Stomach (tissue), 9 donors: Measurements from ENCODE around the gene METAP1. TPM values are rescaled to one million over a fixed set of nuclear protein-coding genes. Genes with fewer than 3 reads are reported as not detected.
A peak's percentile ranks its signal among the peaks of the same experiment; 100 is the strongest.
"Not testable (repeated sequence)": the region's sequence is repeated elsewhere in the genome, so short reads cannot be mapped to it uniquely, and the experiment has no call there.

Source experiments
- DNase-seq, 2 donors: peaks; one replicate each; pipeline versions ENCODE4 v3.0.0 to v3.0.0-alpha.2; 2013 to 2019
- H3K27ac ChIP-seq, 5 donors: fragments of 200-600 bp in 4 of 5; sonication (generic) in 4 of 5; one replicate each; pipeline ENCODE4 v1.5.1; 2013 to 2019; ENCODE audit warnings: mild to moderate bottlenecking in 1 of 5, moderate library complexity in 1 of 5
- H3K27me3 ChIP-seq, 3 donors: fragments of 200-600 bp; sonication (generic); one replicate each; pipeline ENCODE4 v1.5.1; 2017 to 2019; ENCODE audit warnings: mixed run types in 1 of 3
- H3K36me3 ChIP-seq, 4 donors: fragments of 200-600 bp; sonication (generic); 1 replicate in 3 of 4; 2 replicates in 1 of 4; pipeline ENCODE4 v1.5.1; 2016 to 2019
- H3K4me1 ChIP-seq, 4 donors: fragments of 200-600 bp; sonication (generic); one replicate each; pipeline ENCODE4 v1.5.1; 2016 to 2019
- H3K4me3 ChIP-seq, 4 donors: fragments of 200-600 bp; sonication (generic) in 3 of 4; one replicate each; pipeline ENCODE4 v1.5.1; 2016 to 2019; ENCODE audit warnings: mild to moderate bottlenecking in 1 of 4
- H3K9me3 ChIP-seq, 4 donors: fragments of 200-600 bp; sonication (generic); one replicate each; pipeline ENCODE4 v1.5.1; 2016 to 2019
- CTCF ChIP-seq, 7 experiments: fragments of 450-650 bp in 4 of 7; fragments of 200-600 bp in 3 of 7; sonication (generic) in 3 of 7; IDR thresholded peaks; one replicate each; pipeline ENCODE4 v1.5.1; 2016 to 2019; ENCODE audit warnings: antibody characterized with exemption in 7 of 7, control low read depth in 2 of 7, mild to moderate bottlenecking in 1 of 7
- EP300 ChIP-seq: sonication (generic); formaldehyde crosslinking; IDR thresholded peaks from one replicate; pipeline ENCODE4 v1.6.1; 2017; ENCODE audit warnings: antibody characterized with exemption
- POLR2A ChIP-seq, 4 donors: fragments of 450-650 bp; IDR thresholded peaks; one replicate each; pipeline ENCODE4 v1.6.1; 2016; ENCODE audit warnings: antibody characterized with exemption in 4 of 4, control low read depth in 2 of 4, mild to moderate bottlenecking in 1 of 4, moderate library complexity in 1 of 4
- POLR2AphosphoS5 ChIP-seq, 3 donors: sonication (generic); formaldehyde crosslinking; IDR thresholded peaks; one replicate each; pipeline ENCODE4 v1.6.1; 2016; ENCODE audit warnings: antibody characterized with exemption in 3 of 3
- WGBS, 5 donors: extraction: QIAGEN DNeasy Blood & Tissue Kit in 3 of 5; methylation state at CpG; one replicate each; pipeline versions ENCODE4 v1.1.5 to v1.1.7; 2013 to 2018; 5-methylcytosine and 5-hydroxymethylcytosine counted together
- intact Hi-C: fragments of 100-400 bp; cut with DNase I; formaldehyde crosslinking; loops from one replicate; pipeline ENCODE4 v1.15.1; 2023; ENCODE audit warnings: low total_unique reads
- polyA plus RNA-seq, 3 donors: library from polyadenylated mRNA; stranded (reverse); fragments of 200-250 nt; gene quantifications; one replicate each; pipeline ENCODE4 v1.2.3, GENCODE V29; 2013
- total RNA-seq, 5 donors: library from RNA; depleted of rRNA; stranded (reverse); fragments of >200 nt; gene quantifications; one replicate each; pipeline versions ENCODE4 v1.1.0 to v1.2.3, GENCODE V29; 2014 to 2016
- donor health status: healthy with polysubstance abuse.
- donor health status: Bipolar disorder and iron deficiency.
- donor health status: healthy.

METAP1 gene
- total and polyA plus RNA-seq, 8 donors: 1.8 to 64.3 (median 32.3) TPM

GRCh38 chr4:99058228-99058627 lies 62.7 kb downstream of the METAP1 start:
- no peak for TF ChIP-seq POLR2AphosphoS5 (IDR thresholded peaks at IDR 0.05)
- no peak for TF ChIP-seq EP300
- TF ChIP-seq CTCF (IDR thresholded peaks at IDR 0.05): no peak
- TF ChIP-seq POLR2A (IDR thresholded peaks at IDR 0.05): no peak
- Histone ChIP-seq H3K36me3 (peaks cover 15 to 45% (median 42%) of the 10 kb centered on the region in 4 donors), H3K4me3 (no peak overlapping the region), H3K27ac (no peak overlapping the region), H3K9me3 (no peaks in the 10 kb centered on the region), H3K4me1 (peaks cover 0 to 12% (median 5%) of the 10 kb centered on the region in 4 donors), H3K27me3 (no peaks in the 10 kb centered on the region)
- 92 to 97% (median 93%) methylated on average over 2 of the region's 2 CpGs for WGBS, 5 donors
- intact Hi-C loops: loop anchor here (10.0 kb wide), 1 partner anchor 63 kb away; the partner anchor contains the start of gene METAP1
- DNase-seq: no peak

GRCh38 chr4:99059550-99059949 lies 64.0 kb downstream of the METAP1 start:
- Histone ChIP-seq H3K9me3 (no peaks in the 10 kb centered on the region), H3K27ac (peak overlapping the region in 1 of 5 donors; percentile 50), H3K4me3 (no peak overlapping the region), H3K36me3 (peaks cover 15 to 45% (median 38%) of the 10 kb centered on the region in 4 donors), H3K4me1 (peaks cover 0 to 12% (median 5%) of the 10 kb centered on the region in 4 donors), H3K27me3 (no peaks in the 10 kb centered on the region)
- intact Hi-C loops: loop anchor here (10.0 kb wide), 1 partner anchor 65 kb away; the partner anchor contains the start of gene METAP1
- no peak for DNase-seq
- 93 to 100% (median 100%) methylated on average over 1 of the region's 1 CpG for WGBS, 5 donors
- TF ChIP-seq EP300: no peak

- Histone ChIP-seq H3K9me3 (no peaks in the 10 kb centered on the region), H3K4me1 (peaks cover 0 to 4% (median 0%) of the 10 kb centered on the region in 4 donors), H3K4me3 (no peak overlapping the region), H3K27me3 (no peaks in the 10 kb centered on the region), H3K27ac (peak overlapping the region in 1 of 5 donors; percentile 68), H3K36me3 (peaks cover 15 to 46% (median 36%) of the 10 kb centered on the region in 4 donors)
- WGBS, 5 donors: 82 to 100% (median 91%) methylated on average over 8 of the region's 8 CpGs
- intact Hi-C loops: no loop called here
- DNase-seq: no peak
- no peak for TF ChIP-seq POLR2A (IDR thresholded peaks at IDR 0.05)
- no peak for TF ChIP-seq EP300
Measured at GRCh38 chr4:99061048-99061700, 65.7 kb downstream of the METAP1 start.

- intact Hi-C loops: no loop called here
- peaks cover 15 to 46% (median 36%) of the 10 kb centered on the region in 4 donors for H3K36me3 ChIP-seq
- H3K4me1 ChIP-seq: no peaks in the 10 kb centered on the region
- H3K4me3 ChIP-seq: no peak overlapping the region
- H3K27me3 ChIP-seq: no peaks in the 10 kb centered on the region
- no peaks in the 10 kb centered on the region for H3K9me3 ChIP-seq
- H3K27ac ChIP-seq: no peak overlapping the region
- TF ChIP-seq EP300: no peak
- TF ChIP-seq CTCF (IDR thresholded peaks at IDR 0.05): no peak
- no peak for TF ChIP-seq POLR2A (IDR thresholded peaks at IDR 0.05)
- TF ChIP-seq POLR2AphosphoS5 (IDR thresholded peaks at IDR 0.05): no peak
- DNase-seq: no peak
- WGBS, 5 donors: 57 to 71% (median 66%) methylated on average over 4 of the region's 4 CpGs
Measured at GRCh38 chr4:99062120-99062519, 66.6 kb downstream of the METAP1 start.

GRCh38 chr4:99065521-99065920 lies 70.0 kb downstream of the METAP1 start:
- intact Hi-C loops, H3K4me3 ChIP-seq, H3K27me3 ChIP-seq, H3K9me3 ChIP-seq, H3K27ac ChIP-seq, DNase-seq: not testable (repeated sequence)
- 100% methylated on average over 1 to 2 of the region's 2 CpGs for WGBS, 5 donors
- H3K4me1 ChIP-seq: peaks cover 0 to 11% (median 2%) of the 10 kb centered on the region in 4 donors
- H3K36me3 ChIP-seq: peaks cover 11 to 53% (median 42%) of the 10 kb centered on the region in 4 donors

GRCh38 chr4:99067617-99068016 lies 72.1 kb downstream of the METAP1 start:
- intact Hi-C loops: no loop called here
- H3K9me3 ChIP-seq: no peaks in the 10 kb centered on the region
- no peak overlapping the region for H3K27ac ChIP-seq
- no peak for TF ChIP-seq POLR2AphosphoS5 (IDR thresholded peaks at IDR 0.05)
- no peak for TF ChIP-seq EP300
- TF ChIP-seq CTCF (IDR thresholded peaks at IDR 0.05): no peak
- TF ChIP-seq POLR2A (IDR thresholded peaks at IDR 0.05): no peak
- H3K4me3 ChIP-seq: no peak overlapping the region
- H3K27me3 ChIP-seq: no peaks in the 10 kb centered on the region
- DNase-seq: no peak
- 33 to 60% (median 44%) methylated on average over 1 of the region's 1 CpG for WGBS, 5 donors
- H3K4me1 ChIP-seq: peaks cover 0 to 11% (median 2%) of the 10 kb centered on the region in 4 donors
- peaks cover 12 to 54% (median 46%) of the 10 kb centered on the region in 4 donors for H3K36me3 ChIP-seq
